ENCODE measurements around the gene TULP4.

DNA sequence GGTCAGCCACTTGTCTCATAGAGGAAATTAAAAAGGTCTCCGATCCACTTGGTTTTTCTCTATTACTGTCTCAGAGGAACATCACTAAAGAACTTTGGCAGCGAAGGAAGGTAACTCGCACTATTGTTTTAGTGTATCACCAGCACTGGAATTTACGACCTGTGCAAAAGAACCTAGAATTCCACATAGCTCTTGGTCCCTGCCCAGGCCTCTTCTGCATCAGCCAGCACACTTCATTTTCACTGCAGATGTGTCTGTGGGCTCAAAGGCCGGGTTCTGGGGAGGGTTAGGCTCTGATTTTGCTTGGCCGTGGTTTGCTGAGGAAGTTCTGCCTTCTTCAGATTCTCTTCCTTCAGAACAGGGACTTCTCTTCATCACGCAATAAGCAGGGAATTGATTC, 144.9 kb downstream of the TULP4 start:
- TF ChIP-seq, protein P1, sequence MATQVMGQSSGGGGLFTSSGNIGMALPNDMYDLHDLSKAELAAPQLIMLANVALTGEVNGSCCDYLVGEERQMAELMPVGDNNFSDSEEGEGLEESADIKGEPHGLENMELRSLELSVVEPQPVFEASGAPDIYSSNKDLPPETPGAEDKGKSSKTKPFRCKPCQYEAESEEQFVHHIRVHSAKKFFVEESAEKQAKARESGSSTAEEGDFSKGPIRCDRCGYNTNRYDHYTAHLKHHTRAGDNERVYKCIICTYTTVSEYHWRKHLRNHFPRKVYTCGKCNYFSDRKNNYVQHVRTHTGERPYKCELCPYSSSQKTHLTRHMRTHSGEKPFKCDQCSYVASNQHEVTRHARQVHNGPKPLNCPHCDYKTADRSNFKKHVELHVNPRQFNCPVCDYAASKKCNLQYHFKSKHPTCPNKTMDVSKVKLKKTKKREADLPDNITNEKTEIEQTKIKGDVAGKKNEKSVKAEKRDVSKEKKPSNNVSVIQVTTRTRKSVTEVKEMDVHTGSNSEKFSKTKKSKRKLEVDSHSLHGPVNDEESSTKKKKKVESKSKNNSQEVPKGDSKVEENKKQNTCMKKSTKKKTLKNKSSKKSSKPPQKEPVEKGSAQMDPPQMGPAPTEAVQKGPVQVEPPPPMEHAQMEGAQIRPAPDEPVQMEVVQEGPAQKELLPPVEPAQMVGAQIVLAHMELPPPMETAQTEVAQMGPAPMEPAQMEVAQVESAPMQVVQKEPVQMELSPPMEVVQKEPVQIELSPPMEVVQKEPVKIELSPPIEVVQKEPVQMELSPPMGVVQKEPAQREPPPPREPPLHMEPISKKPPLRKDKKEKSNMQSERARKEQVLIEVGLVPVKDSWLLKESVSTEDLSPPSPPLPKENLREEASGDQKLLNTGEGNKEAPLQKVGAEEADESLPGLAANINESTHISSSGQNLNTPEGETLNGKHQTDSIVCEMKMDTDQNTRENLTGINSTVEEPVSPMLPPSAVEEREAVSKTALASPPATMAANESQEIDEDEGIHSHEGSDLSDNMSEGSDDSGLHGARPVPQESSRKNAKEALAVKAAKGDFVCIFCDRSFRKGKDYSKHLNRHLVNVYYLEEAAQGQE (IDR thresholded peaks at IDR 0.05; ENCODE audit: low read depth), result no peak
- TF ChIP-seq, protein P2, sequence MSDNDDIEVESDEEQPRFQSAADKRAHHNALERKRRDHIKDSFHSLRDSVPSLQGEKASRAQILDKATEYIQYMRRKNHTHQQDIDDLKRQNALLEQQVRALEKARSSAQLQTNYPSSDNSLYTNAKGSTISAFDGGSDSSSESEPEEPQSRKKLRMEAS (IDR thresholded peaks at IDR 0.05), result no peak
- TF ChIP-seq TCF12 (IDR thresholded peaks at IDR 0.05; ENCODE audit: low read depth) (no peak), FOXM1 (IDR thresholded peaks at IDR 0.05; ENCODE audit: borderline replicate concordance, low read depth) (no peak), EP300 (IDR thresholded peaks at IDR 0.05; ENCODE audit: borderline replicate concordance) (no peak), TEAD4 (IDR thresholded peaks at IDR 0.05) (no peak), TAF1 (IDR thresholded peaks at IDR 0.05; ENCODE audit: low read depth) (no peak), CEBPB (IDR thresholded peaks at IDR 0.05) (no peak), YY1 (IDR thresholded peaks at IDR 0.05; ENCODE audit: low read depth) (no peak), RAD21 (IDR thresholded peaks at IDR 0.05; ENCODE audit: low read depth) (no peak), ZBTB7A (IDR thresholded peaks at IDR 0.05; ENCODE audit: low read depth) (no peak), CREB1 (IDR thresholded peaks at IDR 0.05; ENCODE audit: low read depth) (no peak)
